Osteoblast (primary cell): ENCODE results near the gene GRID1. TPM values are rescaled to one million over a fixed set of nuclear protein-coding genes. Genes with fewer than 3 reads are reported as not detected.

Source experiments
- DNase-seq: peaks from one replicate; pipeline ENCODE4 v3.0.0; 2011; ENCODE audit warnings: low spot score, mixed read lengths; ENCODE audit not compliant: insufficient read length; ENCODE audit errors: missing footprints
- H2AFZ ChIP-seq: 2 replicates; pipeline ENCODE4 v1.6.0; 2011; ENCODE audit warnings: mild to moderate bottlenecking, low read length
- H3K27ac ChIP-seq: 2 replicates; pipeline ENCODE4 v1.5.1; 2011; ENCODE audit warnings: mild to moderate bottlenecking, low read depth, low read length, moderate library complexity
- H3K27me3 ChIP-seq: 2 replicates; pipeline ENCODE4 v1.6.0; 2012; ENCODE audit warnings: mild to moderate bottlenecking, control low read depth, inconsistent platforms, low read length, moderate library complexity; ENCODE audit not compliant: insufficient read depth
- H3K36me3 ChIP-seq: 2 replicates; pipeline ENCODE4 v1.5.1; 2011; ENCODE audit warnings: mild to moderate bottlenecking, low read length, control low read depth, moderate library complexity; ENCODE audit not compliant: insufficient read depth
- H3K4me1 ChIP-seq: 2 replicates; pipeline ENCODE4 v1.5.1; 2011; ENCODE audit warnings: mild to moderate bottlenecking, low read length, control low read depth, moderate library complexity; ENCODE audit not compliant: insufficient read depth
- H3K4me2 ChIP-seq: 2 replicates; pipeline ENCODE4 v1.6.0; 2011; ENCODE audit warnings: mild to moderate bottlenecking, low read length; ENCODE audit not compliant: insufficient read depth
- H3K4me3 ChIP-seq: fragments of 200-600 bp; sonication (generic); 3 replicates; pipeline ENCODE4 v1.5.1; 2012; ENCODE audit warnings: mild to moderate bottlenecking, low read length, inconsistent platforms; ENCODE audit not compliant: insufficient read depth
- H3K79me2 ChIP-seq: 2 replicates; pipeline ENCODE4 v1.6.0; 2012; ENCODE audit warnings: mild to moderate bottlenecking, low read length, control low read depth, inconsistent platforms; ENCODE audit not compliant: insufficient read depth
- H3K9me3 ChIP-seq: 2 replicates; pipeline ENCODE4 v1.5.1; 2011; ENCODE audit warnings: low read depth, low read length, control low read depth
- H4K20me1 ChIP-seq: 2 replicates; pipeline ENCODE4 v1.6.0; 2012; ENCODE audit warnings: mild to moderate bottlenecking, low read length, control low read depth; ENCODE audit not compliant: insufficient read depth
- total RNA-seq: library from RNA; depleted of rRNA; stranded (reverse); fragments of >200 nt; gene quantifications from 2 replicates; pipeline ENCODE4 v1.2.3, GENCODE V29; 2012
- TF ChIP-seq, protein P1 (sequence below): IDR thresholded peaks from 2 replicates; pipeline ENCODE4 v1.5.1; 2011; ENCODE audit warnings: mild to moderate bottlenecking, low read depth, low read length, moderate library complexity; ENCODE audit errors: extremely low read depth

GRID1 gene
- total RNA-seq, 1 donor: not detected

DNA sequence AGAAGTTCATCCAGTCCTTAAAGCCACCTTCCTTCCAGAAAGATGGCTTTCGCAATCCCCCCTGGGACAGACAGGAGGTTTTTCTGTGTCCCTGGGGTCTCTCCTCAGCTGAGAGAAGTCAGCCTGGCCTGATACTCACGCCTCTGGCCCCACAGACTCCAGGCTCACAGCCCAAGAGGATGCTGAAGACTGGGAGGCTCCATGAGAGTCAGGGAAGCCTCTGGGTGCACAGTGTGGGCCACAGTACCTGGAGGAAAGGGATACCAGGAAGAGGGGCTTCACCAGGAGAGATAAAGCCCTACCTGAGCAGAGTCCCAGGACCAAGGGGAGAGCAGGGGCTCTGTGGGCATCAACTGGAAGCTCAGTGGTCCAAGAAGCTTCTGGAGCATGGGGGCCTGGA is 324.4 kb downstream of the GRID1 start:
- H3K36me3 ChIP-seq: no peaks in the 10 kb centered on the region
- H2AFZ ChIP-seq: no peak overlapping the region

DNA sequence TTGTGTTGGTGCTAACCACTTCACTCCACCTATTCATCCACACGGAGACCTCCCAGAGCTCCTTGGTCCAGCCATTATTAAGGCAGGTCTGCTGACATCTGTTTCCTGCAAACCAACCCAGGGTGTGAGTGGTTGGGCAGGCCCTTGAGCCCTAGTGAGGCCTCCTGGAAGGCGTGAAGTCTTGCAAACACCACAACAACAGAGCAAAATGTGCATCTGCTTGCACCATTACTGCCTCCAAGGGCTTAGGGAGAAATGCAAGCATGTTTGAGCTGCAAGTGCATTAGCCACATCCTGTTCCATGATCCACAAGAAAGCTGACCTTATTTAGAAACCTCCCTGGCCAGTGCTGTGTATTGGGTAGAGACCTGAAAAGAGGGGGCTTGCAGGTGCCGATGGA is 325.5 kb downstream of the GRID1 start:
- TF ChIP-seq, protein P1, sequence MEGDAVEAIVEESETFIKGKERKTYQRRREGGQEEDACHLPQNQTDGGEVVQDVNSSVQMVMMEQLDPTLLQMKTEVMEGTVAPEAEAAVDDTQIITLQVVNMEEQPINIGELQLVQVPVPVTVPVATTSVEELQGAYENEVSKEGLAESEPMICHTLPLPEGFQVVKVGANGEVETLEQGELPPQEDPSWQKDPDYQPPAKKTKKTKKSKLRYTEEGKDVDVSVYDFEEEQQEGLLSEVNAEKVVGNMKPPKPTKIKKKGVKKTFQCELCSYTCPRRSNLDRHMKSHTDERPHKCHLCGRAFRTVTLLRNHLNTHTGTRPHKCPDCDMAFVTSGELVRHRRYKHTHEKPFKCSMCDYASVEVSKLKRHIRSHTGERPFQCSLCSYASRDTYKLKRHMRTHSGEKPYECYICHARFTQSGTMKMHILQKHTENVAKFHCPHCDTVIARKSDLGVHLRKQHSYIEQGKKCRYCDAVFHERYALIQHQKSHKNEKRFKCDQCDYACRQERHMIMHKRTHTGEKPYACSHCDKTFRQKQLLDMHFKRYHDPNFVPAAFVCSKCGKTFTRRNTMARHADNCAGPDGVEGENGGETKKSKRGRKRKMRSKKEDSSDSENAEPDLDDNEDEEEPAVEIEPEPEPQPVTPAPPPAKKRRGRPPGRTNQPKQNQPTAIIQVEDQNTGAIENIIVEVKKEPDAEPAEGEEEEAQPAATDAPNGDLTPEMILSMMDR: no peak
- DNase-seq: no peak
- Histone ChIP-seq H4K20me1 (no peaks in the 10 kb centered on the region), H3K4me2 (no peak overlapping the region), H3K27me3 (no peaks in the 10 kb centered on the region), H2AFZ (no peak overlapping the region), H3K4me3 (no peak overlapping the region), H3K4me1 (no peaks in the 10 kb centered on the region), H3K79me2 (no peaks in the 10 kb centered on the region), H3K27ac (no peak overlapping the region), H3K36me3 (no peaks in the 10 kb centered on the region), H3K9me3 (no peaks in the 10 kb centered on the region)

More for the DNA sequence above, 324.4 kb downstream of the GRID1 start:
- H3K4me2 ChIP-seq: no peak overlapping the region
- H3K4me3 ChIP-seq: no peak overlapping the region
- TF ChIP-seq, protein P1: no peak
- H3K27me3 ChIP-seq: no peaks in the 10 kb centered on the region
- no peaks in the 10 kb centered on the region for H4K20me1 ChIP-seq
- H3K27ac ChIP-seq: no peak overlapping the region
- H3K9me3 ChIP-seq: no peaks in the 10 kb centered on the region
- DNase-seq: no peak
- H3K4me1 ChIP-seq: no peaks in the 10 kb centered on the region
- no peaks in the 10 kb centered on the region for H3K79me2 ChIP-seq

DNA sequence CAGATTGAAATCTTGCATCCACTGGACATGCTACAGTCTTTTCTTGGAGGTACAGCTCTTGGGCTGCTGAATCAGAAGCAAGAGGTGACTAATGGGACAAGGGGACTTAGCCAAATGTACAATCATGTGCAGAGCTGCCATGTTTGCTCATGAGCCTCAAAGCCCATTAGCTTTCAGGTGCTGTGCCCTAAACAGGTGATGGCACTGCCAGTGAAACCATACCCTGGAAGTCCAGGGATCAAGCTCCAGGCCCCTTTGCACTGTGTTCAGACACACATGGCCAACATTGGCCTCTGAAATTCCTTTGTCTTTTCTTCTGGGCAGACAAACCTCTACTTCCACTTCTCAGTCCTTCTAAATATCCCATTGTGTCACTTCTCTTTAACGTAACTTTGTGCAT is 328.2 kb downstream of the GRID1 start:
- H3K4me2 ChIP-seq: no peak overlapping the region
- no peaks in the 10 kb centered on the region for H3K27me3 ChIP-seq
- TF ChIP-seq, protein P1: no peak
- no peaks in the 10 kb centered on the region for H3K4me1 ChIP-seq
- no peak overlapping the region for H3K27ac ChIP-seq
- no peaks in the 10 kb centered on the region for H3K9me3 ChIP-seq
- H3K79me2 ChIP-seq: no peaks in the 10 kb centered on the region
- no peaks in the 10 kb centered on the region for H4K20me1 ChIP-seq
- DNase-seq: no peak
- no peak overlapping the region for H2AFZ ChIP-seq
- no peak overlapping the region for H3K4me3 ChIP-seq
- H3K36me3 ChIP-seq: no peaks in the 10 kb centered on the region

DNA sequence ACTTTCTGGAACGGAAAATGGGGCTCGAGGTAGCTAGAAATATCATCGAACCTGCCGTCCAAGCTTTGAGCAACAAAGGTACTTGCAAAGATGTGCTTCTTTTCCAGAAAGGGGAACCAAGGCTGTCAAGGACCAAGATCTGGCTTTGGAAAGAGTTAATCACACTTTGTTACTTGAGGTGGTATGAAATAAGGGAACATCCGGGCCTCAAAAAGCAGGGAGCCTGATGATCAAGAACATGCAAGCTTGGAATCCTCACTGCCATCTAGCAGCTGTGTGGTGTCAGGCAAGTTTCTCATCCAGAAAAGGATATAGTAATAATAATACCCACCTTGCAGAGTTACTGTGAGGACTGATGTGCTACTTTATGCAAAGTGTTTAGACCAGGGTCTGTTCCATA is 329.5 kb downstream of the GRID1 start:
- TF ChIP-seq, protein P1: no peak

More for the DNA sequence above, 329.5 kb downstream of the GRID1 start:
- DNase-seq: no peak
- H3K4me1 ChIP-seq: no peaks in the 10 kb centered on the region
- no peaks in the 10 kb centered on the region for H3K36me3 ChIP-seq
- H2AFZ ChIP-seq: no peak overlapping the region
- H3K9me3 ChIP-seq: no peaks in the 10 kb centered on the region
- H3K27ac ChIP-seq: no peak overlapping the region
- no peaks in the 10 kb centered on the region for H4K20me1 ChIP-seq
- H3K79me2 ChIP-seq: no peaks in the 10 kb centered on the region
- no peak overlapping the region for H3K4me2 ChIP-seq
- no peaks in the 10 kb centered on the region for H3K27me3 ChIP-seq
- H3K4me3 ChIP-seq: no peak overlapping the region
